GF-D8 (cell line): Measurements from ENCODE around the gene LTBP1.

Source experiments
- DNase-seq: peaks from one replicate; lab custom pipeline; 2025; lab: John Stamatoyannopoulos, UW

Gene LTBP1

DNA sequence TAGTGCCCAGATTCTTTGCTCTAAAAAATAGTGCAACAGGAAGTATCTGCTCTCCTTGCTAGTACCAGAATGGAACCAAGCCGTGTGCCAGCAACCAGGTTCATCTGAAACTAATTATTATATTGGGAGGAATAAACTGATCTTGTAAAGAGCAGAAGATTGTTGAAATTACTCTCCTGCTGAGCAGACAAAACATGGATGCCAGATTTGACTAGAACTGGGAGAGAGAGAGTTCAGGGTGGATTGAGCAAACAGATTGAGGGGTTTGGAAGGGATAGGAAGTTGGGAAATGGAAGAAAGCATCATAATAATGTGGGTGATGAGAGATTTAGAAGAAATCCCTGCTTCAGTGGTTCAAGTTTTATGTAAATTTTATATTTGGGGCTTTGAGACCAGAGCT is 369.6 kb downstream of the LTBP1 start:
- DNase-seq: no peak

DNA sequence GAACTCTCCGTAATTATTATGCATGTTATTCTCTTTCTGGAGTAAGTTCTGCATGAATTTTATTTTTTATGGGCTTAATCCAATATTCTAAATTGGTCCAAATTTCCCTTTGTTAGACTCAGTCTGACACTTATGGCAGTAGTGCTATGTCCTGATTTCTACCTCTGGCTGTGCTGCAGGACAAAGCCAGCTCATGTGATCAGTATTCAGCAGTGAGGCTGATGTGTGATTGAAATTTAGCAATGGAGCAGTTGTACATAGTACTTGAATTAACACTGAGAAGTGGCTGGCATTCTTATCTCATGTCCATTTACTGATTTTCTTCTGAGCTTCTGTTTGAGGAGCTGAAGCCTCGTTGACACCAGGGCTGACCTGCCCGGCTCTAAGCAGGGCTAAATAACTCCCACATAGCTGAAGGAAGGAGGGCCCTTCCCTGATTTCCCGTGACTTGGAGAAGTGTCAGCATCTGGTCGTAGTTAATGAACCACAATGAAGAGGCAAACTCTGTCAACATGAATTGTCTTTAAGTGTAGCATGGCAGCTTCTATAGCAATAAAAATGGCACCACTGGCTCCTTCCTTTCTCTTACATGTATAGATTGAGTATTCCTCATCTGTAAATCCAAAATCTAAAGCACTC is 370.7 kb downstream of the LTBP1 start:
- no peak for DNase-seq

DNA sequence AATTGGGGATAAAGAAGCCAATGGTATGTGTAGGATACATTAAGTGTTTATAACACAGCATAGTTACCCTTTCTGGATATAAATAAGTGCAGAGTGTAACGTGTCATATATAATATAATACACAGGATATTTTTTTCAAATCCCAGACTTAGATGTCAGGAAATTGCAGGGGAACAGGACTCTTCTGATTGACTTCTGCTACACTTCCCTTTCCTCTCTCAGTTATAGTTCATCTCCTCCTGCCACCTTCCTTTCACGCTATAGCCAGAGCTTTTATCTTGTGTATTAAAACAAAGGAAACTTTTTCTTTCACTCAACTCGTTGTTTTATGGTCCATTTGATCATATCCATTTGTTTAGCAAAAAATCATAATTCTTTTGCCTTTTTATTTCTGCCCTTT is 371.7 kb downstream of the LTBP1 start:
- no peak for DNase-seq

DNA sequence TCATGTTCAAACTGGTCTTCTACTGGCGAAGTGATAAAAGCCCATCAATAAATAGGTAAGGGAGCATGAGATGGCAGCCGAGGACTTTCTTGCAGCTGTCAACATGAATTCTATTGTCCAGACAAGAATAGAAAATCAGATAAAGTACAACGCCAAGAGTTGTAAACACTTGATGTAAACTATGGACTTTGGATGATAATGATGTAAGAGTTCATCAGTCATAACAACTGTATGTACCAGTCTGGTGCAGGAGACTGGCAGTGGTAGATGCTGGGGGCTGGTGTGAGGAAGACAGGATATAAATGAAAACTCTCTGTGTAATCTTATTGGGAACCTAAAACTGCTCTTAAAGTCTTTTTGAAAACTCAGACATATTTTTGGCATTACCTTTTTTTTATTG is 373.8 kb downstream of the LTBP1 start:
- DNase-seq: no peak

DNA sequence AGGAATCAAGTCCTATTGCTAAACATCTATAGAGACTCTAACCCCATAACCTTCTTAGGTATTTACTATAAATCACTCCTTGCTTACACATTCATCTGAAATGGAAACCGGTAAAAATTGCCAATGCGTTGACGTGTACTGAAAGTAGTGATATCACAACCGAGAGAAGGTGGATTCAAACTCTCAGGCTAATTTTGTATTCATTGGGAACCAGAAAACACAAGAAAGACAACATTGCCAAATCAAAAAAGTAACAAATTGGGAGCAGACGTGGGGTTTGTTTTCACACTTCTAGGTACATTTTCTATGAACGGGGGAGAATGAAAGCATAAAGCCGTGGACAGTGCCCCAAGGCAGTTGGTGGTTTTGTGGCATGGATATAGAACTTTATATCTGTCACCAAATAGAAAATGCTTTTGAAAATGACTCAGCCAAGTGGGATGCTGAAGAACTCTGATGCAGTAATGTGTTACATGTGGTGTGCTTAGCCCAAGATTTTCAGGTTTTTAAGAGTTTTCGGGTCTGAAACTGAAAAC is 374.6 kb downstream of the LTBP1 start:
- DNase-seq: no peak

DNA sequence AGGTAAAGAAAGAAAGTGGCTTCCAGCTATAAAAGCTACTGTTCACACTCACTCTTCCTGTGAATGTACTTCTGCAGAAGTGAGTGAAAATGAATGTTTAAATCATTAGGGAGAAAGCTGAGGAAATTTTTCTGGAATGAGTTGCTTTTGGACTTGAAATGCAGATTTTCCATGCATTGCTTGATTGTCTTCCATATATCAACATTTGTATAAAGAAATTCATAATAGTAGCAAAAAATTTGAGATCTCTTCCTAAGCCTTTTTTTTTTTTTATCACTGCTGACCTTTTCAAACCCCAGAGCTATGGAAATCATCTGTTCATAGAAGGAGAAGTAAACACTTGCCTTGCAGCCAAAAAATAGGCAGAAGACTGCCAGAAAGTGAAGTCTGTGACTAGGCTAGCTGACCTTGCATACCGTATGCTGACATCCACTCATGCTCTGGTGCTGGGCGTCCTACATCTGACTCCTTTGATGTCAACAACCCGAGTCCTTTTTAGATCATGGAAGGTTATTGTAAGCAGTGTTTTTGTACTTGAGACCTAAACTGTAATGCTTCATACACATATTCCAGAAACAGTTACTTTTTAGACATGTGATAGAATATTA is 375.2 kb downstream of the LTBP1 start:
- DNase-seq: no peak

DNA sequence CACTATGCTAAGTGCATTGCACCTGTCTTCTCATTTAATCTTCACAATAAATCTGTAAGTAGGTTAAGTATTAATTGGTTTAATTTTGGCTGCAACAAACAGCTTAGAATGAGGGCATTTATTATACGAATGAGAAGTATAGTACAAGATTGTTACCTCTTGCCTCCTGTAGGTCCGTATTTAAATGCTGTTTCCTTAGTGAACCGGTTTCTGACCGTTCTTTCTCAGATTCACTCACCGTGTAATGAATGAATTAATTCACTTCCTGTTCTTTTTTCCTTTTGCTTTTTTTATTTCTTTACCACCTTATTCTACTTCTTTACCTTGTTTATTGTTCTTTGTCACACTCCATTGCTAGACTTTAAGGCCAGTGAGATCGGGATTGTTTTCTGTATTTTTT is 375.9 kb downstream of the LTBP1 start:
- DNase-seq: no peak

DNA sequence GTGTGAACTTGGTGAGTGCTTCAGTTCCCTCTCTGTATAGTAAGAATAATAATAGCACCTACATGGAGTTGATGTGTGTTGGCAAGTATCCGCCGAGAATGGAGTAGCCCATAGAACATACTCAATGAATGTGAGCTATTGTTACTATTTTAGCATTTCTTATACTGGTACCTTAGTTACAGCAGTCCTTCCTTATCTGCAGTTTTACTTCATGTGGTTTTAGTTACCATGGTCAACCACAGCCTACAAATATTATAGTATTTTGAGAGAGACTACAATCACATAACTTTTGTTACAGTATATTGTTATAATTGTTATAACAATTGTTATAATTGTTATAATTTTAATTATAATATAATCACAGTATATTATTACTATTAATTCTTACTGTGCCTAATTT is 377.2 kb downstream of the LTBP1 start:
- no peak for DNase-seq

DNA sequence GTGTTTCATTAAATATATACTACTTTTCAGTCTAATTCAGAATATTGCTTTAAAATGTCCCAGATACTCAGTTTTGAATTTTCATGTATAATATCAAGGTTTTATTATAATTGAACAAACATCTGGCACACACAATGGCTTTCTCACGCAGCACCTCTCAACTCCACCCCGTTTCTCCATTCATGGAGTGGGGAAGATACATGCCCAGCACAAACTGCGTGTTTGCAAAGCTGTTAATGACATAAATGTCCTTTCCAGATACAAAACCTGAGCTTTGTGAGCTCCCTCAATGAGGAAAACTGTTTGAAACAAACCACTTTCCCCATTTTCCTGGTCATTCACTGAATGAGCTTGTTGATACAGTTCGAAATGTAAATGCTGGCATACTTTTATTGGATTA is 379.3 kb downstream of the LTBP1 start:
- no peak for DNase-seq

DNA sequence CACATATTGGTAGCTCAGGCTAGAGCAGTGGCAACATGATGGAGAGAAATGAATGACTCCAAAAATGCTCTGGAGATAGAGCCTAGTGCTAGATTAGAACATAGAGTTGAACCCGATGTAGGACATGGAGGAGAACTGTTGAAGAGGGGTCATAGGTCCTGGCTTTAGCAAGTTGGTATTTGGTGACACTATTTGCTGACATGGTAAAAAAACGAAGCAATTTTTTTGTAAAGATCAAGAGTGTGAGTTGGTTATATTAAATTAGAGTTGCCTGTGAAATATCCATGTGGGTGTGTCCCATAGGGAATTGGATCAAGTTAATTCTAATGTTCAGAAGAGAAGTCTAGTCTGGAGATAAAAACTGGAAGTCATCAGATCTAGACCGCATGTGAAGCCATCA is 386.7 kb downstream of the LTBP1 start:
- DNase-seq: no peak

DNA sequence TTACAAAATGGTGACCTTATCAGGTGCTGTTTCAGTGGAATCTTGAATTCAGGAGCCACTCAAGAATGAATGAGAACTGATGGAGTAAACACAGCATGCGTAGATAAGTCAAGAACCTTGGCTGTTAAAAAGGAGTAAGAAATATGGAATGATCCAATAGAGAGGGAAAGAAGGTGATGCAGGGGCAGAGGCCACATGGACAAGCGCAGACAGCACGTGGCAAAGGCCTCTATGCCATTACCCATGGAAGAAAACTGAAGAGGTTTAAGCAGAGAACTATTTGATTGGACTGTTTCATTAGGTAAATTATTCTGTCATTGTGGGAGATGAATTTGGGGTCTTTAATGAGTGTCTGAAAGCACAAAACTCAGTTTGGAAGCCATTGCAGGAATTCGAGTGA is 387.3 kb downstream of the LTBP1 start:
- no peak for DNase-seq

DNA sequence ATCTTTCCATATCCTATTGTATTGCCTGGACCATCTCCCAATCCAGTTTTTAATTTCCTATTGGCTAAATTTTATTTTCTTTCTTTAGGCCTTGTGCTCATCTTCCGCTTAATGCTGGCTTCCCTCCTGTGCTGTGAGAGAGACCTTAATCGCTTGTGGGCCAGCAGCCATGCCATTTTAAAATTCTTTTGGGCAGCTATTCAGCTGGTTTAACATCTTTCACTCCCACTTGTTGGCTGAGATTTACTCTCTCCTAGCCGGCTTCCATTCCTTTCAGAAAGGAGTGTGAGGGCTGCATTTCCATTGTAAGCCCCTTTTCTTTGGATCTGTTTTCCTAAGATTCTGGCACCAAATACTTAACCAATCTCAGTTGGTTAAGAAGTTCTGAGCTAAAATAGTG is 388.8 kb downstream of the LTBP1 start:
- DNase-seq: no peak

DNA sequence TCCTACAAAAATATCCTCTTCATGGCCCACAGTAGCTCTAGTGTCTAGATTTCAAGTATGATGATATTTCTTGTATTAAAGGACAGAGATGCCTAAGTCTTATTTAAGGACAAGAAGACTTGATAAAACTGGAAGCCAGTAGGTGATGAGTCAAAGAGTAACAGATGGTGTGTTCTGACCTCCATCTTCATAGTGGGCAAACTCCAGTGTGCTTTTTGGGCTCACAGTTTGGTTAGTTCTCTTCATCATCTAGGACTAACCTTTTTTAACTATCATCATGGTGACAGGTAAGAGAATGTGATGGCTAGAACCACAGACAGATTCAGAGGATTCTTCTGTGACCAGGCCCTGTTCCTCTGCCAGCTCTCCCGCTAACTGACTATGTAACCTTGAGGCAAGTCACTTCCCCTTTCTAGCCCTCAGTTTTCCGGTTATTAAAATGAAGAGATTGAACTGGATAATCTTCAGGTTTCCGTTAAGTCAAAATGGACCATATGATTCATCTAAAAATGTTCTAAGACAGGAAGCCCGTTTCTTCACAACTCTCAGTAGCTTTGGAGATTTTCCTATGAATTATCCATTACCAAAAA is 389.4 kb downstream of the LTBP1 start:
- DNase-seq: peak; percentile 31

DNA sequence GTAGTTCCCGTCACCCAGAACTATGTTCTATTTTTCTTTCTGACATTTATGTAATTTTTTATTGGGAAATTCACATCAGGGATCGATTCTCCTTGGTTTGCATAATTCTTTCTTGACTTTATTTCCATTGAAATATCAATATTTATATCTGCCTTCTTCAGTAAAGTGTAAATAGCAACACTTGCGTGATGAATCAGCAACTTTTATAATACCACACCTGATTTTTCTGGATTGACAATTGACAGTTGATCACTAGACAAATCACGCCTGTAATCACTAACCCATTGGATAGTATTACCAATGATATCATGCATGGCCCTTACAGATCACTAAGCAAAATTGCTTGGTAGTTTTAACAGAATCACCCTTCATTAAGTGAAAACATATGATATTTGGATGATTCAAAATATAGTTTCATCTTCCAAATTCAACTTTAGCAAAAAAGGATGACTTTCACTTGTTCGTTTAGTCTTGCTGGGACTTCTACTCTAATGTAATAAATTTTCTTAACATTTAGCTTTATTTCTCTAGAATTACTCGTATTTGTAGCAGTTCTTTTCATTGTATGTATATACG is 390.7 kb downstream of the LTBP1 start:
- DNase-seq: no peak

DNA sequence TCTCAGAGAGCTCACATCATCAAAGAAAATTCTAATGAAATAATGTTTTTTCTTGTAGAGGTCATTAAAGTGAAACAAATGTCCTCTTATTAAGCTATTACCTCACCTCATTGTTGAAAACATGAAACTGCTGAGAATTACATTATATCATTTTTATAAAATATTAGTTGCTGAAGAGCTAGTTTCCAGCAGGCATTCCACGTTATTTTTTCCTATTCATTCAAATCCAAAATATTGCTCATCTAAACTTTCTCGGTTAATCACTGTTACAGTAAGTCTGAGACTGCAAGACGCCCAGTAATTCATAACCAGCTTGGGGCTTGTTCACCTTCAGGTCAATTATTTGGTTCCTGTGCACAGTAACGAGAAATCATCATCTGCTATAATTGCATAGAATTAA is 391.2 kb downstream of the LTBP1 start:
- DNase-seq: no peak

DNA sequence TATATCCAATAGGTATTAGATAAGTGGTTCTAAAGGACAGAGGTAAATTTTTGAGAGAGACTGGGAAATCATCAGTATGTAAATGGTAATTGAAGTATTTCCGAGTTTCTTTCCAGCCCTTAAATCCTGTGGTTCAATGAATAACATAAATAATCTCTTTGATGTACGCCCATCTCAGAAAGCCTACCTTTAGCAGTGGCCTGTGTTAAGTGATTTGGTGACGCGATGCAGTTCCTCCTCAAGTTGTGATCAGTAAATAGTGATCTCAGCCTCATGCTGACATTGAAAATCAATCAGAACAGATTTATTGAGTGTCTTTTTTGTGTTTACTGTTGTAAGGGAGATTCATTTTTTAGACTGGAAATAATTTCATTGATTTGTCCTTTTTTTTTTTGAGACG is 392.5 kb downstream of the LTBP1 start:
- no peak for DNase-seq

DNA sequence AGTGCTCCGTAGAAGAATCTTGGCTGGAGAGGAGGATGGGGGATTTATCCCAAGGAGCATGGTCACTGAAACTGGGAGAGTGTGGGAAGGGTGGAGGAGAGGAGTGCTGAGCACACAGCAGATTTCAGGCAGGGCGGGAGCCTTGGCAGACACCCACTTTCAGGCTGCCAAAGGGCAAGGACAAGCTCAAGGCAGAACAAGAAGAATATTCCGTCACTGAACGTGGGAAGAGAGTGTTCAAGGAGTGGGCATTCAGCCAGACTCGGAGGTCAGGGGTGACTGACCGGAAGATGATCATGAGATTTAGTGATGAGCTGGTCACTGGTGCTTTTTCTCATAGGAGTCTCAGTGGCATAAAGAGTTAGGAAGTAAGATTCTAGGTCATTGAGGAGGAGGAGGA is 393.5 kb downstream of the LTBP1 start:
- no peak for DNase-seq

DNA sequence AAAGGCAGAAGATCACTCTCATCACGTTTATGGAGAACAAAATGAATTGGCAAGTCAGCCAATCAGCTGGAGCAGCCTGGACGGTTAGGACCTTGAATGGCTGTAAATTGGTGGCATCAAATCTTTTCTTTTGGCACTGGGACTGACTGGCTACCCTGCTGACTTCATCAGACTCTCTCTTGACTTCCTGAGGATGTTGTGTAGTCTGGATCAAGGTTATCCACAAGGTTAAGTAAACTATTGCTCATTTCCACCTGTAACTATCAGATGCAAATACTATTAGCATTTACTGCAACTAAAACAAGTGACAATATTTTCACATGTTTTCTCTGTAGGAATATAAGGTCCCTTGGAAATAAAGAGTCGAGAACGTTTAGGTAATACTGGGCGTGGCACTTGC is 395.4 kb downstream of the LTBP1 start:
- DNase-seq: no peak

DNA sequence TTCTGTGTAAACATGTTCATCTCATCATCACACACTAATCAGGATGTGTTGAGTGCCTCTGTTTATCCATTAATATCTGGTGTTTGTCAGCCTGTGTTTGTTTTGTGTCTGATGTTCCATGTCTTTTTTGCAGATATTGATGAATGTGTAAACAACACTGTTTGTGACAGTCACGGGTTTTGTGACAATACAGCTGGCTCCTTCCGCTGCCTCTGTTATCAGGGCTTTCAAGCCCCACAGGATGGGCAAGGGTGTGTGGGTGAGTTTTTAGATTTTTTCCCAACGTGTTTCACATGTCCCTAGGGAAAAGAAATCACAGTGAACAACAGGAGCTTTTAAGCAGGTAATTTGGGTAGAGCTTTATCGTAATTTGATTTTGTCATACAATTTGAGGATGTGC is 396.0 kb downstream of the LTBP1 start:
- no peak for DNase-seq

DNA sequence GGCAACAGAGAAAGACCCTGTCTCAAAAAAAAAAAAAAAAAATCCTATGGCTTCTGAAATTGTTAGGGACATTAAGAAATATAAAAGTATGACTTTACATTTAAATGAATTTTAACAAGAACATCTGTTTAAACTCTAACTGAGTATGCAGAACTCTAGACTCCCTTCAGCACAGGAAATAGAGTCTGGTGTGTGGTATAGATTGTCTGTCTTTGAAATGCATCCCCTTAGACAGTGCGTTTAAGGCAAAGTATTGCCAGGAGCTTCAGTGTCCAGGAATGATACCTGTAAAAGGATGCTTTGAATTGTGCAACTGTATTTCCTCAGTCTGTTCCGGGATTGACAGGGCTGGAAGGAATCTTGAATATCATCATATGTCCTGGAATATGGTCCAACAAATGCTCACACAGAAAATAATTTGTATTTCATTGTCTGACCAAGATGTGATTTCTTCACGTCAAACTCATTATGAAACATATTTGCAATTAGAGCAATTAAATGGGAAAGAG is 396.7 kb downstream of the LTBP1 start:
- DNase-seq: no peak

DNA sequence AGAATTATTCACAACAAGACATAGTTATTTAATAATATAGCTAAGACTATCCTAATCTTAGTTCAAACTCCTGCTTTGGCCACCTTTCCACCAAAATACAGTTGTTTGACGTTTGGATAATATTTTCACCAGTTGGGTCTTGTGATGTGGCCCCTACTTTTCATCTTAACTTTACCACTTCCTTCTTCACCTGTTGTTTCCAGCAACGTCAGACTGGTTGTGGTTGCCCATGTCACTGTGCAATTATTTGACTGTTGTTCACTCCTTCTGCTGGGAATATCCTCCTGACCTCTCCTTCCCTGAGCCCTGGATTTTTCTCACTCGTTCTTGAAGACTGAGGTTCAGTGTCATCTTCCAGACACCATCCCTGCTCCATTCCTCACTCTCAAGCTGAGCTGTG is 397.5 kb downstream of the LTBP1 start:
- no peak for DNase-seq

DNA sequence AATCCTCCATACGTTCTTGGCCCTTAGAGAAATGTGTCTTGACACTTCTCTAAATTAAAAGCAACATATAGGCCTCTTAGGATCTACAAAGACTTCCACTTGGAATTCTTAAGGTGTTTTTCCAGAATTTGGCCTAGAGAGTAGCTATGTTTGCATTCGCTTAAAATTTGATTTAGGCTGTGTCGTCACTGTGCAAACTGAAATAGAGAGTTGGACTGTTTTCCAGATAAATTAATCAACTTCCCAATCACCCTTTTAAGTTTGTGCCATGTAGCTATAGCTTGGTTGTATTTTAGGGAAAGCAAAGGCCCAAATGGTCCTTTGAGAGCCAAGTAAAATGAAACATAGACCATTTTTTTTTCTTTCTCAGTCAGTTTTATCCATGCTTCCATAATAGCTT is 401.1 kb downstream of the LTBP1 start:
- DNase-seq: no peak

DNA sequence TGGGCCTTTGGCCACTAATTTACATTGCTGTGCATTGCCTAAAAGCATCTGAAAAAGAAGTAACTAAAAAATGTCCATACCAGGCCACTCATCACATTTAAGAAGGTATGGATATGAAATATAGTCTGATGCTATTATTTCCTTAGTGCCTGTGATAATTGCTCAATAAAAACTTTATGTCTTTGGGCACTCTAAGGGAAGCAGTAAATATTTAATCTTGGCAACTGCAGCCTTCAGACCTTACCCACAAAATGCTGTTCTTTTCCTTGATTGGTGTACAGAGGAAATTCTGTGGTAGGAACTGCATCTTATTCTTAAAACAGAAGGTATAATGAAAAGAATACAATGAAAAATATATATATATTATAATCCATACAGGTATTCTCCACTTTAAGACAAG is 403.9 kb downstream of the LTBP1 start:
- DNase-seq: no peak
